SJSA1 (cell line): ENCODE measurements around the gene LACRT. TPM values are rescaled to one million over a fixed set of nuclear protein-coding genes. Genes with fewer than 3 reads are reported as not detected.

Source experiments
- DNase-seq, 2 experiments: peaks; one replicate each; pipeline ENCODE4 v3.0.0-alpha.2; 2015 to 2020; ENCODE audit warnings: low spot score in 2 of 2, low read depth in 1 of 2
- H3K27ac ChIP-seq: fragments of 250-450 bp; sonication (Bioruptor Pico); 2 replicates; pipeline ENCODE4 v1.5.1; 2020; ENCODE audit warnings: mild to moderate bottlenecking, moderate library complexity
- H3K27me3 ChIP-seq: fragments of 250-450 bp; sonication (Bioruptor Pico); replicated peaks from 2 replicates; pipeline ENCODE4 v1.5.1; 2020; ENCODE audit warnings: mild to moderate bottlenecking, moderate library complexity
- H3K36me3 ChIP-seq: fragments of 250-450 bp; sonication (Bioruptor Pico); 2 replicates; pipeline ENCODE4 v1.5.1; 2020; ENCODE audit warnings: mild to moderate bottlenecking
- H3K4me1 ChIP-seq: fragments of 250-450 bp; sonication (Bioruptor Pico); replicated peaks from 2 replicates; pipeline ENCODE4 v1.6.1; 2021; ENCODE audit warnings: mild to moderate bottlenecking
- H3K4me3 ChIP-seq: fragments of 250-450 bp; sonication (Bioruptor Pico); 2 replicates; pipeline ENCODE4 v1.5.1; 2020; ENCODE audit warnings: mild to moderate bottlenecking
- H3K9me3 ChIP-seq: fragments of 250-450 bp; sonication (Bioruptor Pico); replicated peaks from 2 replicates; pipeline ENCODE4 v1.5.1; 2020; ENCODE audit warnings: mild to moderate bottlenecking
- total RNA-seq: library from RNA; depleted of rRNA; stranded (reverse); fragments of >200 nt; shearing (Covaris generic); gene quantifications from 2 replicates; pipeline ENCODE4 v1.2.3, GENCODE V29; 2014

The LACRT gene
- total RNA-seq, 1 experiment from 2014 or later = not detected

- Histone ChIP-seq H3K27me3 (peaks cover 2% of the 10 kb centered on the region; the same call in 1 of the 2 replicates), H3K36me3 (no peaks in the 10 kb centered on the region), H3K4me1 (no peaks in the 10 kb centered on the region), H3K4me3 (no peak overlapping the region), H3K27ac (no peak overlapping the region), H3K9me3 (no peaks in the 10 kb centered on the region)
- DNase-seq = no peak
Observed at GRCh38 chr12:54627304-54627703, 7.4 kb downstream of the LACRT start.

GRCh38 chr12:54625598-54625997 lies 9.1 kb downstream of the LACRT start:
- Histone ChIP-seq H3K36me3 (no peaks in the 10 kb centered on the region), H3K9me3 (no peaks in the 10 kb centered on the region), H3K4me3 (no peak overlapping the region), H3K27ac (no peak overlapping the region), H3K27me3 (peaks cover 5% of the 10 kb centered on the region), H3K4me1 (no peaks in the 10 kb centered on the region)
- DNase-seq = no peak

- H3K4me1 ChIP-seq = no peaks in the 10 kb centered on the region
- H3K27ac ChIP-seq = no peak overlapping the region
- no peaks in the 10 kb centered on the region for H3K36me3 ChIP-seq
- no peak for DNase-seq
- no peaks in the 10 kb centered on the region for H3K9me3 ChIP-seq
- no peak overlapping the region for H3K4me3 ChIP-seq
- H3K27me3 ChIP-seq = peaks cover 7% of the 10 kb centered on the region
Observed at GRCh38 chr12:54624315-54625279, 10.1 kb downstream of the LACRT start.

- H3K27me3 ChIP-seq = peaks cover 7% of the 10 kb centered on the region
- no peak for DNase-seq
Observed at GRCh38 chr12:54622463-54623183, 12.1 kb downstream of the LACRT start.

GRCh38 chr12:54616933-54617680 lies 17.6 kb downstream of the LACRT start:
- Histone ChIP-seq H3K36me3 (no peaks in the 10 kb centered on the region), H3K27ac (no peak overlapping the region), H3K4me3 (no peak overlapping the region), H3K27me3 (peaks cover 5% of the 10 kb centered on the region; the same call in 1 of the 2 replicates), H3K9me3 (no peaks in the 10 kb centered on the region; the same call in 1 of the 2 replicates), H3K4me1 (no peaks in the 10 kb centered on the region)
- no peak for DNase-seq

More at GRCh38 chr12:54622463-54623183, 12.1 kb downstream of the LACRT start:
- Histone ChIP-seq H3K27ac (no peak overlapping the region), H3K4me3 (no peak overlapping the region), H3K9me3 (no peaks in the 10 kb centered on the region), H3K4me1 (no peaks in the 10 kb centered on the region), H3K36me3 (no peaks in the 10 kb centered on the region)

- no peaks in the 10 kb centered on the region; the same call in 1 of the 2 replicates for H3K9me3 ChIP-seq
- no peak overlapping the region for H3K27ac ChIP-seq
- DNase-seq = no peak
- H3K27me3 ChIP-seq = no peaks in the 10 kb centered on the region
- no peak overlapping the region for H3K4me3 ChIP-seq
- H3K4me1 ChIP-seq = no peaks in the 10 kb centered on the region
- H3K36me3 ChIP-seq = no peaks in the 10 kb centered on the region
Observed at GRCh38 chr12:54612225-54612750, 22.4 kb downstream of the LACRT start.

GRCh38 chr12:54611715-54612149 lies 23.0 kb downstream of the LACRT start:
- Histone ChIP-seq H3K9me3 (no peaks in the 10 kb centered on the region; the same call in 1 of the 2 replicates), H3K27me3 (no peaks in the 10 kb centered on the region), H3K36me3 (no peaks in the 10 kb centered on the region), H3K4me3 (no peak overlapping the region), H3K27ac (no peak overlapping the region), H3K4me1 (no peaks in the 10 kb centered on the region)
- DNase-seq = no peak

- Histone ChIP-seq H3K4me3 (no peak overlapping the region), H3K4me1 (no peaks in the 10 kb centered on the region), H3K9me3 (no peaks in the 10 kb centered on the region; the same call in 1 of the 2 replicates), H3K27me3 (no peaks in the 10 kb centered on the region), H3K27ac (no peak overlapping the region), H3K36me3 (no peaks in the 10 kb centered on the region)
- no peak for DNase-seq
Observed at GRCh38 chr12:54608769-54609168, 25.9 kb downstream of the LACRT start.

GRCh38 chr12:54608156-54608555 lies 26.5 kb downstream of the LACRT start:
- H3K36me3 ChIP-seq = no peaks in the 10 kb centered on the region
- H3K4me3 ChIP-seq = no peak overlapping the region
- no peaks in the 10 kb centered on the region; the same call in 1 of the 2 replicates for H3K9me3 ChIP-seq
- H3K4me1 ChIP-seq = no peaks in the 10 kb centered on the region
- H3K27ac ChIP-seq = no peak overlapping the region
- DNase-seq = no peak
- H3K27me3 ChIP-seq = no peaks in the 10 kb centered on the region

- H3K36me3 ChIP-seq = no peaks in the 10 kb centered on the region
Observed at GRCh38 chr12:54606556-54606955, 28.1 kb downstream of the LACRT start.

GRCh38 chr12:54605138-54605970 lies 29.3 kb downstream of the LACRT start:
- no peak overlapping the region for H3K4me3 ChIP-seq
- H3K9me3 ChIP-seq = no peaks in the 10 kb centered on the region
- no peak overlapping the region for H3K27ac ChIP-seq
- H3K36me3 ChIP-seq = no peaks in the 10 kb centered on the region
- no peaks in the 10 kb centered on the region for H3K4me1 ChIP-seq
- no peak for DNase-seq
- H3K27me3 ChIP-seq = no peaks in the 10 kb centered on the region

More at GRCh38 chr12:54606556-54606955, 28.1 kb downstream of the LACRT start:
- no peak overlapping the region for H3K27ac ChIP-seq
- no peaks in the 10 kb centered on the region for H3K9me3 ChIP-seq
- no peak for DNase-seq
- H3K4me3 ChIP-seq = no peak overlapping the region
- H3K27me3 ChIP-seq = no peaks in the 10 kb centered on the region
- H3K4me1 ChIP-seq = no peaks in the 10 kb centered on the region

- H3K36me3 ChIP-seq = no peaks in the 10 kb centered on the region
- DNase-seq = no peak
- H3K27ac ChIP-seq = no peak overlapping the region
- H3K9me3 ChIP-seq = no peaks in the 10 kb centered on the region
- H3K4me3 ChIP-seq = no peak overlapping the region
- H3K4me1 ChIP-seq = no peaks in the 10 kb centered on the region
- no peaks in the 10 kb centered on the region; the same call in 1 of the 2 replicates for H3K27me3 ChIP-seq
Observed at GRCh38 chr12:54604436-54604835, 30.3 kb downstream of the LACRT start.
